ENCODE measurements around the gene AFAP1L1. TPM values are rescaled to one million over a fixed set of nuclear protein-coding genes. Genes with fewer than 3 reads are reported as not detected.

Gene AFAP1L1
- total and polyA plus RNA-seq, 7 experiments from 2014 or later = 0.08 to 1.1 (median 0.49) TPM; not detected in 2

DNA sequence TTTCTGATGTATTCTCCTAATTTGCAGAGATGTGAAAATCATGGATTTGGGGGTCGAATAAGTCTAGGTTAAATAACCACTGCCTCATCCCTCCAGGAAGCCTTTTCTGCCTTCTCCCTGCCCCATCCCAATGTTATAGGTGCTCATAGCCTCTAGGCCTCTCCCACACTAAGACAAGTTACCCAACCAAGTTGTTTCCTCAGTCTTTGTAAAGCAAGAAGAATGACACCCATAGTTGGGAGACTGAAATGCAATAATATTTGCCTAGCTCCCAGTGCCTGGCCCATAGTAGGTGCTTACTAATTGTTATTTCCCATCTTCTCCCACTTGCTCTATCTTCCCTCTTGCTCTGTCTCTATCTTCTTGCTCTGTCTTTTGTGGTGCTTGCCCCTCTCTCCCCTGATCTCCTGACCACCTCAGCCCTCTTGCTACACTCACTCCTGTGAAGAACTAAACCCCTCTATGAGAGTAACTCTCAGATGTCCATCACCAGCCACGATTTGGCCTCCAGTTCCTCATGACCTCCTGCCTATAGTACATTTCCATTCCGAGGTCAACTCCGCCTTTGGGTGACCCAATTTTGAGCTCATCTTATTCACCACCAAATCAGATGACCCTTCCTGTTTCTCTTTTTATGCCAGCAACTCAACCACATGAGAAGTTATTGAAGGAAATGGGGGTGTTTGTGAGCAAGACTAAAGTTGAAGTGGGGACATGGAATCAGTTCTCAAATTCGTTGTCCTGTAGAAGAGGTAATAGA lies 7.0 kb downstream of the AFAP1L1 start:
- Histone ChIP-seq H3K9me3 (ENCODE audit: control insufficient read depth in 2 of 3, low read length in 3 of 3) (no peaks in the 10 kb centered on the region), H3K36me3 (ENCODE audit: control insufficient read depth in 2 of 3, insufficient read depth in 3 of 3, low read length in 3 of 3) (no peaks in the 10 kb centered on the region), H3K27me3 (ENCODE audit: control insufficient read depth in 2 of 2, insufficient read depth in 2 of 2, low read length in 2 of 2) (no peaks in the 10 kb centered on the region), H3K4me1 (ENCODE audit: control insufficient read depth in 2 of 2, insufficient read depth in 2 of 2, low read length in 2 of 2) (no peaks in the 10 kb centered on the region), H3K4me3 (ENCODE audit: low read length) (no peak overlapping the region), H3K27ac (ENCODE audit: low read depth, low read length) (no peak overlapping the region)
- no peak for ATAC-seq
- peaks cover 0 to 44% (median 28%) of the 10 kb centered on the region in 5 donors for H3K27me3 Mint-ChIP-seq
- H3K4me3 Mint-ChIP-seq = no peak overlapping the region
- ChIA-PET POLR2A (interaction anchor here (1.5 kb wide), 1 partner anchor 11 kb away, joined by 5 read pairs; no protein-coding TSS in a partner anchor), CTCF (interaction anchor here (0.6 to 1.4 kb wide), 2 partner anchors 8 to 21 kb away, joined by 3 to 4 read pairs; no protein-coding TSS in a partner anchor)
- peaks cover 0 to 5% (median 0%) of the 10 kb centered on the region in 11 donors for H3K9me3 Mint-ChIP-seq
- intact Hi-C loops (cut with micrococcal nuclease) = no loop called here
- H3K4me1 Mint-ChIP-seq = peaks cover 0 to 2% (median 0%) of the 10 kb centered on the region in 7 donors
- peak overlapping the region in 1 of 9 donors; percentile 55 for H3K27ac Mint-ChIP-seq
- peaks cover 0 to 6% (median 2%) of the 10 kb centered on the region in 5 donors for H3K36me3 Mint-ChIP-seq
- no peak for DNase-seq

DNA sequence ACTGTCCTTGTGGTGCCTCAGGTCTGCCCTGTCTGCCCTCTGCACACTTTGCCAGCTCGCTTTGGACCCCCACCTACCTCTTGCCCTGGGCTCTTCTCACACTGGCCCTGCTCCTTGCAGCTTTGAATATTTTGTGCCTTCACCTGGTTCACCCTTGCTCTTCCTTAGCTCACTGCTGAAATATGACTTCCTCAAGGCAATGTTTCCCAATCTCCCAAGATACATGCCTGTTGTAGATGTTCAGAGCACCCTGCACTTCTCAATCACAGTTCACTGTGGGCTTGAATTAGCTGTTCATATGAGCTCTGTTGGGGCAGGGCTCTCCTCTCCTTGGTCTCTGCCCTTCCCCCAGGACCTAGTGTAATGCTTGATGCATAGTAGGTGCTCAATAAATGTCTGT lies 8.0 kb downstream of the AFAP1L1 start:
- Mint-ChIP-seq H3K4me3 (no peak overlapping the region), H3K4me1 (peaks cover 0 to 2% (median 0%) of the 10 kb centered on the region in 7 donors), H3K36me3 (peaks cover 0 to 6% (median 0%) of the 10 kb centered on the region in 5 donors), H3K9me3 (peaks cover 0 to 5% (median 0%) of the 10 kb centered on the region in 11 donors), H3K27ac (no peak overlapping the region), H3K27me3 (peaks cover 0 to 39% (median 28%) of the 10 kb centered on the region in 5 donors)
- Histone ChIP-seq H3K27ac (ENCODE audit: low read depth, low read length) (no peak overlapping the region), H3K4me3 (ENCODE audit: low read length) (no peak overlapping the region), H3K4me1 (ENCODE audit: control insufficient read depth in 2 of 2, insufficient read depth in 2 of 2, low read length in 2 of 2) (no peaks in the 10 kb centered on the region), H3K36me3 (ENCODE audit: control insufficient read depth in 2 of 3, insufficient read depth in 3 of 3, low read length in 3 of 3) (no peaks in the 10 kb centered on the region), H3K9me3 (ENCODE audit: control insufficient read depth in 2 of 3, low read length in 3 of 3) (no peaks in the 10 kb centered on the region), H3K27me3 (ENCODE audit: control insufficient read depth in 2 of 2, insufficient read depth in 2 of 2, low read length in 2 of 2) (no peaks in the 10 kb centered on the region)
- intact Hi-C loops (cut with micrococcal nuclease) = no loop called here
- no peak for ATAC-seq
- POLR2A ChIA-PET = interaction anchor here (1.5 kb wide), 1 partner anchor 10 kb away, joined by 5 read pairs; no protein-coding TSS in a partner anchor
- CTCF ChIA-PET = interaction anchor here (0.6 to 1.4 kb wide), 3 partner anchors 9 to 32 kb away, joined by 3 to 4 read pairs (median 3); no protein-coding TSS in a partner anchor
- no peak for DNase-seq

DNA sequence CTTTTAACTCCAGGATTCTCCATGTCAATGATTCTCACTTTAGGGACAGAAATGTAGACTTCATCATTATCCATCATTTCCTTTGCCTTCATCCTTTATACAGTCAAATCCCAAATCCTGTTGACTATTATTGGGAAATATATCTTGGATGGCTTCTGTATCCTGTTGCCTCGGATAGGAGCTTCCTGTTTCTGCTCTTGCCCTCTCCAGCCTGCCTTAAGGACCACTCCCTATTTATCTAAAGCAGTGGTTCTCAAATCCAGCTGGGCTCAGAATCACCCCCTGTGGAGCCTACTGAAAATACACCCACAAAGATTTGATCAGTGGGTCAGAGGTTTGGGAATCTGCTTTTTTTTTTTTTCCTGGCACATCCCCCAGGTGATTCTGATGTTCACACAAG lies 8.5 kb downstream of the AFAP1L1 start:
- CTCF ChIA-PET = interaction anchor here (0.6 to 1.4 kb wide), 3 partner anchors 10 to 32 kb away, joined by 3 to 4 read pairs (median 3); no protein-coding TSS in a partner anchor

DNA sequence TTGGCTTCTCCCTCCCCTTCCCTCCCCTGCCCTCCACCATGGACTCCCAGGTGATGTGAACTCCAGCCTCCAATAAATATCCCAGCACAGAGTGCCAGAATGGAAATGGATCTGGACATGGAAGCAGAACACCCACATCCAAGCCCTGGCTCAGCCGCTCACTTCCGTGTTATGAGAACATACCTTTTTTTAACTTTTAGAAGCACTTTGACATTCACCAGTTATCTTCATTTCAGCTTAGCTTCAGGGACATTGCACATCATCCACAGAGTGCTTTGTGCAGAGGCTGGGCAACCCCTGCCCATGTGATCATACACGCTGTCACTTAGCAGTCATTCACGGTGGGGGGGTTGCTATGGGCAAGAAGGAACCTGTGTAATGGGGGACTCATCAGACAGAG lies 9.1 kb downstream of the AFAP1L1 start:
- no peaks in the 10 kb centered on the region for H3K4me1 ChIP-seq (ENCODE audit: control insufficient read depth in 2 of 2, insufficient read depth in 2 of 2, low read length in 2 of 2)
- intact Hi-C loops (cut with micrococcal nuclease) = no loop called here
- Mint-ChIP-seq H3K4me1 (no peaks in the 10 kb centered on the region), H3K9me3 (peaks cover 0 to 5% (median 0%) of the 10 kb centered on the region in 11 donors), H3K36me3 (peaks cover 0 to 6% (median 0%) of the 10 kb centered on the region in 5 donors), H3K27ac (no peak overlapping the region), H3K27me3 (peaks cover 0 to 33% (median 24%) of the 10 kb centered on the region in 5 donors), H3K4me3 (no peak overlapping the region)
- CTCF ChIA-PET = no interaction called here
- no peak overlapping the region for H3K4me3 ChIP-seq (ENCODE audit: low read length)
- no peak for DNase-seq
- H3K9me3 ChIP-seq (ENCODE audit: control insufficient read depth in 2 of 3, low read length in 3 of 3) = no peaks in the 10 kb centered on the region
- no peak for ATAC-seq
- POLR2A ChIA-PET = no interaction called here
- no peaks in the 10 kb centered on the region for H3K27me3 ChIP-seq (ENCODE audit: control insufficient read depth in 2 of 2, insufficient read depth in 2 of 2, low read length in 2 of 2)
- no peak overlapping the region for H3K27ac ChIP-seq (ENCODE audit: low read depth, low read length)
- H3K36me3 ChIP-seq (ENCODE audit: control insufficient read depth in 2 of 3, insufficient read depth in 3 of 3, low read length in 3 of 3) = no peaks in the 10 kb centered on the region

More for the DNA sequence above, 8.5 kb downstream of the AFAP1L1 start:
- ATAC-seq = no peak
- Mint-ChIP-seq H3K27ac (no peak overlapping the region), H3K27me3 (peaks cover 0 to 39% (median 28%) of the 10 kb centered on the region in 5 donors), H3K4me3 (no peak overlapping the region), H3K4me1 (peaks cover 0 to 2% (median 0%) of the 10 kb centered on the region in 7 donors), H3K36me3 (peaks cover 0 to 6% (median 0%) of the 10 kb centered on the region in 5 donors), H3K9me3 (peaks cover 0 to 5% (median 0%) of the 10 kb centered on the region in 11 donors)
- H3K4me3 ChIP-seq (ENCODE audit: low read length) = no peak overlapping the region
- H3K27ac ChIP-seq (ENCODE audit: low read depth, low read length) = no peak overlapping the region
- no peaks in the 10 kb centered on the region for H3K4me1 ChIP-seq (ENCODE audit: control insufficient read depth in 2 of 2, insufficient read depth in 2 of 2, low read length in 2 of 2)
- DNase-seq = no peak
- H3K9me3 ChIP-seq (ENCODE audit: control insufficient read depth in 2 of 3, low read length in 3 of 3) = no peaks in the 10 kb centered on the region
- H3K36me3 ChIP-seq (ENCODE audit: control insufficient read depth in 2 of 3, insufficient read depth in 3 of 3, low read length in 3 of 3) = no peaks in the 10 kb centered on the region
- POLR2A ChIA-PET = interaction anchor here (1.5 kb wide), 1 partner anchor 10 kb away, joined by 5 read pairs; no protein-coding TSS in a partner anchor
- no peaks in the 10 kb centered on the region for H3K27me3 ChIP-seq (ENCODE audit: control insufficient read depth in 2 of 2, insufficient read depth in 2 of 2, low read length in 2 of 2)
- intact Hi-C loops (cut with micrococcal nuclease) = no loop called here

- Mint-ChIP-seq H3K4me3 (no peak overlapping the region), H3K36me3 (peaks cover 0 to 6% (median 0%) of the 10 kb centered on the region in 5 donors), H3K4me1 (no peaks in the 10 kb centered on the region), H3K9me3 (peaks cover 0 to 5% (median 0%) of the 10 kb centered on the region in 11 donors), H3K27ac (no peak overlapping the region), H3K27me3 (peaks cover 0 to 29% (median 15%) of the 10 kb centered on the region in 5 donors)
- no peak overlapping the region for H3K27ac ChIP-seq (ENCODE audit: low read depth, low read length)
- H3K4me3 ChIP-seq (ENCODE audit: low read length) = no peak overlapping the region
- ATAC-seq = no peak
- no peaks in the 10 kb centered on the region for H3K4me1 ChIP-seq (ENCODE audit: control insufficient read depth in 2 of 2, insufficient read depth in 2 of 2, low read length in 2 of 2)
- ChIA-PET CTCF (no interaction called here), POLR2A (no interaction called here)
- intact Hi-C loops (cut with micrococcal nuclease) = no loop called here
- no peak for DNase-seq
- H3K36me3 ChIP-seq (ENCODE audit: control insufficient read depth in 2 of 3, insufficient read depth in 3 of 3, low read length in 3 of 3) = no peaks in the 10 kb centered on the region
- H3K9me3 ChIP-seq (ENCODE audit: control insufficient read depth in 2 of 3, low read length in 3 of 3) = no peaks in the 10 kb centered on the region
- H3K27me3 ChIP-seq (ENCODE audit: control insufficient read depth in 2 of 2, insufficient read depth in 2 of 2, low read length in 2 of 2) = no peaks in the 10 kb centered on the region
Observed at GRCh38 chr5:149282027-149282965, 10.6 kb downstream of the AFAP1L1 start.

DNA sequence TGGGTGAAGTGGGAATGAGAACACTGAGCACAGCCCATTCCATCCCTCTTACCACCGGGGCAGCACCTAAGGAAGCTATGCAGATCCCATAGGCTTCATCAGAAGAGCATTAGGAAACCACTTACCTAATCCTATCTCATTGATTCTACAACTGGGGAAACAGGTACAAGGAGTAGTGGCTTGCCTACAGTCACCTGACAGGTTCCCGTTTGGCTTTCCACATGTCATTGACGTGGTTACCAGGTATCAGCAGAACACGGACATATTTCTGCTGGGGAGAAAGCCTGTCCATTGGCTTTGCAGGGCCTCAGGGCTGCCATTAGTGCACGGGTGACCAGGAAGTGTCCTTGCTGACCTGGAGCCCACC lies 11.3 kb downstream of the AFAP1L1 start:
- H3K4me3 ChIP-seq (ENCODE audit: low read length) = no peak overlapping the region
- intact Hi-C loops (cut with micrococcal nuclease) = no loop called here
- CTCF ChIA-PET = interaction anchor here (0.8 kb wide), 1 partner anchor 158 kb away, joined by 5 read pairs; no protein-coding TSS in a partner anchor
- H3K4me3 Mint-ChIP-seq = no peak overlapping the region
- DNase-seq (no peak), ATAC-seq (no peak)
- H3K4me1 ChIP-seq (ENCODE audit: control insufficient read depth in 2 of 2, insufficient read depth in 2 of 2, low read length in 2 of 2) = no peaks in the 10 kb centered on the region
- H3K36me3 Mint-ChIP-seq = peaks cover 0 to 4% (median 0%) of the 10 kb centered on the region in 5 donors
- POLR2A ChIA-PET = no interaction called here
- H3K27me3 Mint-ChIP-seq = peaks cover 0 to 28% (median 11%) of the 10 kb centered on the region in 5 donors
- H3K9me3 Mint-ChIP-seq = peaks cover 0 to 5% (median 0%) of the 10 kb centered on the region in 11 donors
- no peaks in the 10 kb centered on the region for H3K9me3 ChIP-seq (ENCODE audit: control insufficient read depth in 2 of 3, low read length in 3 of 3)
- no peaks in the 10 kb centered on the region for H3K4me1 Mint-ChIP-seq
- no peaks in the 10 kb centered on the region for H3K36me3 ChIP-seq (ENCODE audit: control insufficient read depth in 2 of 3, insufficient read depth in 3 of 3, low read length in 3 of 3)
- H3K27ac Mint-ChIP-seq = no peak overlapping the region
- H3K27me3 ChIP-seq (ENCODE audit: control insufficient read depth in 2 of 2, insufficient read depth in 2 of 2, low read length in 2 of 2) = no peaks in the 10 kb centered on the region
- H3K27ac ChIP-seq (ENCODE audit: low read depth, low read length) = no peak overlapping the region

Data from naive thymus-derived CD4-positive, alpha-beta T cell (primary cell).